Mucosa of rectum (tissue), 2 donors: ENCODE results near the gene DPM3.
A peak's percentile ranks its signal among the peaks of the same experiment; 100 is the strongest.

ENCODE experiments used
- H3K27ac ChIP-seq, 2 donors: one replicate each; pipeline ENCODE4 v1.7.0; 2013; ENCODE audit warnings: inconsistent platforms in 2 of 2, low read depth in 2 of 2, low read length in 2 of 2
- H3K27me3 ChIP-seq, 2 donors: one replicate each; pipeline ENCODE4 v1.7.0; 2013; ENCODE audit warnings: low read length in 2 of 2; ENCODE audit not compliant: control insufficient read depth in 2 of 2, insufficient read depth in 2 of 2
- H3K36me3 ChIP-seq, 2 donors: one replicate each; pipeline ENCODE4 v1.7.0; 2013; ENCODE audit warnings: low read length in 2 of 2; ENCODE audit not compliant: control insufficient read depth in 2 of 2, insufficient read depth in 2 of 2
- H3K4me1 ChIP-seq, 2 donors: one replicate each; pipeline ENCODE4 v1.7.0; 2013; ENCODE audit warnings: low read length in 2 of 2, mild to moderate bottlenecking in 1 of 2; ENCODE audit not compliant: control insufficient read depth in 2 of 2, insufficient read depth in 2 of 2
- H3K4me3 ChIP-seq, 2 donors: one replicate each; pipeline ENCODE4 v1.7.0; 2013; ENCODE audit warnings: low read length in 2 of 2
- H3K9ac ChIP-seq, 2 donors: one replicate each; pipeline ENCODE4 v1.7.0; 2013; ENCODE audit warnings: low read length in 2 of 2, low read depth in 1 of 2, mild to moderate bottlenecking in 1 of 2
- H3K9me3 ChIP-seq, 2 donors: one replicate each; pipeline ENCODE4 v1.7.0; 2013; ENCODE audit warnings: low read length in 2 of 2; ENCODE audit not compliant: control insufficient read depth in 2 of 2
- donor health status: healthy.
- donor health status: Normal muscosa, but diverticular disease.

The DPM3 gene

GRCh38 chr1:155113450-155113980 lies 26.8 kb downstream of the DPM3 start:
- Histone ChIP-seq H3K4me1 (peaks cover 3 to 12% of the 10 kb centered on the region in 2 donors), H3K36me3 (no peaks in the 10 kb centered on the region)

GRCh38 chr1:155110826-155111225 lies 29.5 kb downstream of the DPM3 start:
- no peak overlapping the region for H3K4me3 ChIP-seq
- H3K27ac ChIP-seq = no peak overlapping the region
- peaks cover under 1 to 4% of the 10 kb centered on the region in 2 donors for H3K4me1 ChIP-seq
- no peaks in the 10 kb centered on the region for H3K9me3 ChIP-seq
- H3K36me3 ChIP-seq = no peaks in the 10 kb centered on the region
- no peaks in the 10 kb centered on the region for H3K27me3 ChIP-seq
- no peak overlapping the region for H3K9ac ChIP-seq

More at GRCh38 chr1:155113450-155113980, 26.8 kb downstream of the DPM3 start:
- Histone ChIP-seq H3K27ac (no peak overlapping the region), H3K4me3 (no peak overlapping the region), H3K9me3 (no peaks in the 10 kb centered on the region), H3K27me3 (no peaks in the 10 kb centered on the region), H3K9ac (no peak overlapping the region)

- Histone ChIP-seq H3K27ac (no peak overlapping the region), H3K9ac (no peak overlapping the region), H3K4me1 (peaks cover 5% of the 10 kb centered on the region in 2 donors), H3K27me3 (no peaks in the 10 kb centered on the region), H3K4me3 (no peak overlapping the region), H3K9me3 (no peaks in the 10 kb centered on the region), H3K36me3 (no peaks in the 10 kb centered on the region)
Observed at GRCh38 chr1:155110381-155110780, 29.9 kb downstream of the DPM3 start.

- no peaks in the 10 kb centered on the region for H3K9me3 ChIP-seq
- H3K4me1 ChIP-seq = peaks cover 6% of the 10 kb centered on the region in 2 donors
- H3K4me3 ChIP-seq = no peak overlapping the region
- no peaks in the 10 kb centered on the region for H3K36me3 ChIP-seq
- H3K27ac ChIP-seq = no peak overlapping the region
- H3K9ac ChIP-seq = no peak overlapping the region
- no peaks in the 10 kb centered on the region for H3K27me3 ChIP-seq
Observed at GRCh38 chr1:155108296-155108695, 32.0 kb downstream of the DPM3 start.

- Histone ChIP-seq H3K36me3 (no peaks in the 10 kb centered on the region), H3K27ac (no peak overlapping the region), H3K9ac (no peak overlapping the region), H3K4me3 (no peak overlapping the region), H3K4me1 (peaks cover 6 to 7% of the 10 kb centered on the region in 2 donors), H3K27me3 (no peaks in the 10 kb centered on the region), H3K9me3 (no peaks in the 10 kb centered on the region)
Observed at GRCh38 chr1:155107309-155108264, 32.7 kb downstream of the DPM3 start.

GRCh38 chr1:155106862-155107261 lies 33.5 kb downstream of the DPM3 start:
- Histone ChIP-seq H3K4me3 (no peak overlapping the region), H3K27me3 (no peaks in the 10 kb centered on the region), H3K9ac (no peak overlapping the region), H3K4me1 (peaks cover 9 to 11% of the 10 kb centered on the region in 2 donors), H3K36me3 (no peaks in the 10 kb centered on the region), H3K9me3 (no peaks in the 10 kb centered on the region), H3K27ac (no peak overlapping the region)

- Histone ChIP-seq H3K27me3 (no peaks in the 10 kb centered on the region), H3K9ac (no peak overlapping the region), H3K4me1 (peaks cover 9 to 11% of the 10 kb centered on the region in 2 donors), H3K27ac (peak overlapping the region in 1 of 2 donors; percentile 38), H3K4me3 (no peak overlapping the region), H3K36me3 (no peaks in the 10 kb centered on the region), H3K9me3 (no peaks in the 10 kb centered on the region)
Observed at GRCh38 chr1:155105604-155106011, 34.7 kb downstream of the DPM3 start.

- no peaks in the 10 kb centered on the region for H3K9me3 ChIP-seq
- H3K27me3 ChIP-seq = no peaks in the 10 kb centered on the region
- H3K36me3 ChIP-seq = no peaks in the 10 kb centered on the region
- peaks cover 9 to 11% of the 10 kb centered on the region in 2 donors for H3K4me1 ChIP-seq
- H3K4me3 ChIP-seq = no peak overlapping the region
- H3K27ac ChIP-seq = peak overlapping the region in 1 of 2 donors; percentile 38
- no peak overlapping the region for H3K9ac ChIP-seq
Observed at GRCh38 chr1:155104605-155105534, 35.5 kb downstream of the DPM3 start.

GRCh38 chr1:155103325-155103724 lies 37.0 kb downstream of the DPM3 start:
- Histone ChIP-seq H3K4me3 (no peak overlapping the region), H3K9ac (no peak overlapping the region), H3K4me1 (peaks cover 9 to 11% of the 10 kb centered on the region in 2 donors), H3K27ac (no peak overlapping the region), H3K36me3 (no peaks in the 10 kb centered on the region), H3K9me3 (no peaks in the 10 kb centered on the region), H3K27me3 (no peaks in the 10 kb centered on the region)
